BLaER1 treated with 17β-estradiol and CSF1 and Interleukin-3, amounts not matched to agents 10 nM and 100 nM (cell line): Measurements from ENCODE around the gene UNC45A.

Experiments used
- H3K27ac ChIP-seq, 11 experiments: shearing (Covaris generic); formaldehyde crosslinking; 2 replicates each; pipeline ENCODE4 v1.8.1; 2022
- H3K27me3 ChIP-seq, 11 experiments: shearing (Covaris generic); formaldehyde crosslinking; 2 replicates each; pipeline ENCODE4 v1.8.1; 2022
- H3K36me3 ChIP-seq, 11 experiments: shearing (Covaris generic); formaldehyde crosslinking; 2 replicates each; pipeline ENCODE4 v1.8.1; 2022
- H3K4me1 ChIP-seq, 10 experiments: shearing (Covaris generic); formaldehyde crosslinking; 2 replicates each; pipeline ENCODE4 v1.8.1; 2022
- H3K4me2 ChIP-seq, 11 experiments: shearing (Covaris generic); formaldehyde crosslinking; 2 replicates each; pipeline ENCODE4 v1.8.1; 2022
- H3K4me3 ChIP-seq, 10 experiments: shearing (Covaris generic); formaldehyde crosslinking; 2 replicates each; pipeline ENCODE4 v1.8.1; 2022
- H3K9ac ChIP-seq, 11 experiments: shearing (Covaris generic); formaldehyde crosslinking; 2 replicates each; pipeline ENCODE4 v1.8.1; 2022
- H3K9me3 ChIP-seq, 11 experiments: shearing (Covaris generic); formaldehyde crosslinking; replicated peaks in 1 of 11; 2 replicates each; pipeline ENCODE4 v1.8.1; 2022
- H4K20me1 ChIP-seq, 11 experiments: shearing (Covaris generic); formaldehyde crosslinking; 2 replicates each; pipeline ENCODE4 v1.8.1; 2022
- Cebpa-rat ChIP-seq, 11 experiments: shearing (Covaris generic); IDR thresholded peaks; 2 replicates each; pipeline ENCODE4 v1.8.1; 2022

UNC45A gene

GRCh38 chr15:90966262-90966661 lies 31.2 kb downstream of the UNC45A start:
- no peak for TF ChIP-seq Cebpa-rat (IDR thresholded peaks at IDR 0.05)
- Histone ChIP-seq H3K9ac (no peak overlapping the region), H4K20me1 (peaks cover 0 to 46% (median 0%) of the 10 kb centered on the region in 11 experiments; a peak in 9 of 22 replicates), H3K4me2 (no peak overlapping the region), H3K27ac (no peak overlapping the region), H3K36me3 (peaks cover 66 to 100% (median 98%) of the 10 kb centered on the region in 11 experiments), H3K27me3 (no peaks in the 10 kb centered on the region), H3K4me1 (peaks cover 0 to 5% (median 1%) of the 10 kb centered on the region in 10 experiments; a peak in 10 of 20 replicates), H3K9me3 (no peaks in the 10 kb centered on the region), H3K4me3 (no peak overlapping the region)

- Histone ChIP-seq H3K4me3 (no peak overlapping the region), H4K20me1 (peaks cover 0 to 36% (median 0%) of the 10 kb centered on the region in 11 experiments; a peak in 9 of 22 replicates), H3K4me2 (no peak overlapping the region), H3K36me3 (peaks cover 56 to 100% (median 98%) of the 10 kb centered on the region in 11 experiments), H3K4me1 (no peaks in the 10 kb centered on the region; a peak in 1 of 20 replicates), H3K27ac (no peak overlapping the region), H3K27me3 (no peaks in the 10 kb centered on the region), H3K9me3 (no peaks in the 10 kb centered on the region), H3K9ac (no peak overlapping the region)
- no peak for TF ChIP-seq Cebpa-rat (IDR thresholded peaks at IDR 0.05)
These were observed 32.1 kb downstream of the UNC45A start for GRCh38 chr15:90967206-90967605.

- Histone ChIP-seq H4K20me1 (peaks cover 0 to 34% (median 0%) of the 10 kb centered on the region in 11 experiments; a peak in 8 of 22 replicates), H3K9me3 (no peaks in the 10 kb centered on the region), H3K4me1 (no peaks in the 10 kb centered on the region), H3K36me3 (peaks cover 51 to 100% (median 98%) of the 10 kb centered on the region in 11 experiments), H3K4me2 (no peak overlapping the region), H3K4me3 (no peak overlapping the region), H3K27me3 (no peaks in the 10 kb centered on the region), H3K9ac (0 out of 22 replicates have a peak overlapping the region, but pooled peaks of 1 of the 11 experiments have one; percentile 4), H3K27ac (no peak overlapping the region)
- TF ChIP-seq Cebpa-rat (IDR thresholded peaks at IDR 0.05), result no peak
These were observed 33.3 kb downstream of the UNC45A start for GRCh38 chr15:90968434-90968833.

- H3K27ac ChIP-seq, result no peak overlapping the region
- no peaks in the 10 kb centered on the region for H3K9me3 ChIP-seq
- no peak for TF ChIP-seq Cebpa-rat (IDR thresholded peaks at IDR 0.05)
- H4K20me1 ChIP-seq, result peaks cover 0 to 32% (median 0%) of the 10 kb centered on the region in 11 experiments; a peak in 8 of 22 replicates
- peaks cover 65 to 100% (median 100%) of the 10 kb centered on the region in 11 experiments for H3K36me3 ChIP-seq
- no peak overlapping the region for H3K9ac ChIP-seq
- H3K27me3 ChIP-seq, result no peaks in the 10 kb centered on the region
- H3K4me1 ChIP-seq, result no peaks in the 10 kb centered on the region
- no peak overlapping the region for H3K4me3 ChIP-seq
- no peak overlapping the region for H3K4me2 ChIP-seq
These were observed 35.2 kb downstream of the UNC45A start for GRCh38 chr15:90970274-90970673.

GRCh38 chr15:90972133-90972532 lies 37.0 kb downstream of the UNC45A start:
- Histone ChIP-seq H3K4me2 (no peak overlapping the region), H3K4me3 (no peak overlapping the region), H4K20me1 (peaks cover 0 to 13% (median 0%) of the 10 kb centered on the region in 11 experiments; a peak in 7 of 22 replicates), H3K9me3 (no peaks in the 10 kb centered on the region), H3K4me1 (no peaks in the 10 kb centered on the region), H3K36me3 (peaks cover 59 to 100% (median 100%) of the 10 kb centered on the region in 11 experiments), H3K27ac (no peak overlapping the region), H3K27me3 (no peaks in the 10 kb centered on the region), H3K9ac (no peak overlapping the region)
- no peak for TF ChIP-seq Cebpa-rat (IDR thresholded peaks at IDR 0.05)

- no peak for TF ChIP-seq Cebpa-rat (IDR thresholded peaks at IDR 0.05)
- H3K4me2 ChIP-seq, result no peak overlapping the region
- H4K20me1 ChIP-seq, result peaks cover 0 to 4% (median 0%) of the 10 kb centered on the region in 11 experiments; a peak in 5 of 22 replicates
- H3K4me1 ChIP-seq, result no peaks in the 10 kb centered on the region
- H3K9ac ChIP-seq, result no peak overlapping the region
- H3K27ac ChIP-seq, result no peak overlapping the region
- no peak overlapping the region for H3K4me3 ChIP-seq
- peaks cover 38 to 100% (median 98%) of the 10 kb centered on the region in 11 experiments for H3K36me3 ChIP-seq
- no peaks in the 10 kb centered on the region for H3K9me3 ChIP-seq
- no peaks in the 10 kb centered on the region for H3K27me3 ChIP-seq
These were observed 39.1 kb downstream of the UNC45A start for GRCh38 chr15:90974216-90974615.

- Histone ChIP-seq H3K4me3 (no peak overlapping the region), H3K9ac (no peak overlapping the region), H3K36me3 (peaks cover 21 to 100% (median 98%) of the 10 kb centered on the region in 11 experiments), H3K4me1 (peaks cover 11 to 34% (median 26%) of the 10 kb centered on the region in 10 experiments; a peak in 19 of 20 replicates), H3K9me3 (no peaks in the 10 kb centered on the region), H3K4me2 (no peak overlapping the region), H4K20me1 (peaks cover 0 to 10% (median 0%) of the 10 kb centered on the region in 11 experiments; a peak in 6 of 22 replicates), H3K27me3 (no peaks in the 10 kb centered on the region), H3K27ac (peak overlapping the region in 3 of 11 experiments; percentile 35 to 44 (median 40); a peak in 4 of 22 replicates)
- TF ChIP-seq Cebpa-rat (IDR thresholded peaks at IDR 0.05), result no peak
These were observed 44.5 kb downstream of the UNC45A start for GRCh38 chr15:90979582-90979981.

GRCh38 chr15:90981681-90982080 lies 46.6 kb downstream of the UNC45A start:
- H3K36me3 ChIP-seq, result peaks cover 8 to 96% (median 80%) of the 10 kb centered on the region in 11 experiments; a peak in 20 of 22 replicates
- H3K4me1 ChIP-seq, result peaks cover 20 to 44% (median 31%) of the 10 kb centered on the region in 10 experiments
- peak overlapping the region; percentile 39 to 81 (median 75); a peak in 21 of 22 replicates for H3K4me2 ChIP-seq
- peak overlapping the region in 10 of 11 experiments; percentile 38 to 79 (median 70); a peak in 20 of 22 replicates for H3K27ac ChIP-seq
- H3K4me3 ChIP-seq, result peak overlapping the region in 1 of 10 experiments; percentile 31; a peak in 1 of 20 replicates
- no peak for TF ChIP-seq Cebpa-rat (IDR thresholded peaks at IDR 0.05)
- peak overlapping the region in 3 of 11 experiments; percentile 31 to 48 (median 40); a peak in 4 of 22 replicates for H3K9ac ChIP-seq
- no peaks in the 10 kb centered on the region for H3K27me3 ChIP-seq
- H3K9me3 ChIP-seq, result no peaks in the 10 kb centered on the region
- peaks cover 0 to 27% (median under 1%) of the 10 kb centered on the region in 11 experiments; a peak in 10 of 22 replicates for H4K20me1 ChIP-seq

- H3K36me3 ChIP-seq, result peaks cover 8 to 91% (median 76%) of the 10 kb centered on the region in 11 experiments; a peak in 20 of 22 replicates
- H3K27me3 ChIP-seq, result no peaks in the 10 kb centered on the region
- peak overlapping the region; percentile 39 to 81 (median 75); a peak in 21 of 22 replicates for H3K4me2 ChIP-seq
- peak overlapping the region in 4 of 10 experiments; percentile 14 to 36 (median 26); a peak in 2 of 20 replicates for H3K4me3 ChIP-seq
- peak overlapping the region in 10 of 11 experiments; percentile 38 to 79 (median 70); a peak in 20 of 22 replicates for H3K27ac ChIP-seq
- peak overlapping the region in 4 of 11 experiments; percentile 32 to 48 (median 39); a peak in 7 of 22 replicates for H3K9ac ChIP-seq
- H3K4me1 ChIP-seq, result peaks cover 24 to 49% (median 36%) of the 10 kb centered on the region in 10 experiments
- peak in 8 of 11 experiments; percentile 12 to 86 (median 66); a peak in 11 of 22 replicates for TF ChIP-seq Cebpa-rat (IDR thresholded peaks at IDR 0.05)
- no peaks in the 10 kb centered on the region for H3K9me3 ChIP-seq
- H4K20me1 ChIP-seq, result peaks cover 0 to 31% (median 5%) of the 10 kb centered on the region in 11 experiments; a peak in 11 of 22 replicates
These were observed 47.0 kb downstream of the UNC45A start for GRCh38 chr15:90982135-90982534.
